HG03378 (cell line): ENCODE measurements around the gene DNAAF5.
"Not testable (repeated sequence)": the region's sequence is repeated elsewhere in the genome, so short reads cannot be mapped to it uniquely, and the experiment has no call there.

Source experiments
- ATAC-seq: cut with Tn5 transposase; IDR thresholded peaks from one replicate; pipeline ENCODE4 v1.9.1; 2021; ENCODE audit warnings: mild to moderate bottlenecking, moderate library complexity; ENCODE audit not compliant: unreplicated experiment

Gene DNAAF5

DNA sequence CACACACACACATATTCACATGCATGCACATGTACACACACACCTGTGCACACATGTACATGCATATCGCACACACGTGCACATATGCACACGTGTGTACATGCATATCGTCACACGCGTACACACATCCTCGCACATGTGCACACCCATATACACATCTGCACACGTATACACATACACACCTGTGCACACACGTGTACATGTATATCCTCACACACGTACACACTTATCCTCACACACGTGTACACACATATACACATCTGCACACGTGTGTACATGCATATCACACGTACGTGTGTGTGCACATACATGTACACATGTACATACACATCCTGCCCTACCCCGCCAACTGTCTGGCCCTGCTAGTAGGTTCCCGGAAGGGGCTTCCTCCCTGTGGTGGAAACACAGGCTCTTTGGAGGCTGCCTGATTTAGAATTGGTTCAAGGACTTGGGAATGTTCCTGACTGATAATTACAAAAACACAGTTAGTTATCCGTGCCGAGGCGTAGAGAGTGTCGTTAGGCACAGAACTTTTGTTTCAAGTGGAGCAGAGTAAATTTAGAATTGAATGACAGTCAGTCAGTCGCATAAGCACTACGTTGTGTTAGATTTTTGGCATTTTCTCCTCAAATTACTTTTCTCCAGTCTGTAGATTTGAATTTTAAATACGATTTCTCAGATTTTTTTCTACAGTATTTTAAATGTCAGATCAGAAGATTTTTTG, 19.1 kb downstream of the DNAAF5 start:
- ATAC-seq, result no peak

DNA sequence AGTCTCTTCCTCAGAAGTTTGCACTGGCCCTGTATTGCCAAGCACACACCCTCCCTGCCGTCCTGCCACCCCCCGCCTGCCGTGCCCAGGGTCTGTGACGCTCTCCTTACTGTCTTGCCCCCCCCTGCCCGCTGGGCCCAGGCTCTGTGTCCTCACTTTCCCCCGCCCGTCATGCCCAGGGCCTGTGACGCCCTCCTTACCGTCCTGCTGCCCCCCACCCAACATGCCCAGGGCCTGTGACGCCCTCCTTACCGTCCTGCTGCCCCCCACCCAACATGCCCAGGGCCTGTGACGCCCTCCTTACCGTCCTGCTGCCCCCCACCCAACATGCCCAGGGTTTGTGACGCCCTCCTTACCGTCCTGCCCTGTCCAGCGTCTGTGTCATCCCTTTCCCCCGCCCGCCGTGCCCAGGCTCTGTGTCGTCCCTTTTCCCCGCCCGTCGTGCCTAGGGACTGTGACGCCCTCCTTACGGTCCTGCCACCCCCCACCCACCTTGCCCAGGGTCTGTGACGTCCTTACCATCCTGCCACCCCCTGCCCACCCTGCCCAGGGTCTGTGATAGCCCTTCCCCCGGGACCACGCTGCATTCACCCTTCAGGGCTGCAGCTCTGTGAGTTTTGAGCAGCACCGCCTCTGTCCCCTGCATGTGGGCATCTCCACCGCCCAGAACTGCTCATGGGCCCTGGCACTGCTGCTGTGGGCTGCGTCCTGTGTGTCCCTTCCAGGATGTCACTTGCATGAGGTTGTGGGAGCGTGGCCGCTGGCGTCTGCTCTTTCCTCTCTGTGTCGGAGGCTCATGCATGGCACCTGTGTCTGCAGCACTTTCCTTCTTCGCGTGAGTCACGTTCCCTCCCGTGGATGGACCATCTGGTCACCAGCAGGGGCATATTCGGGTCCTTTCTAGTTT, 19.9 kb downstream of the DNAAF5 start:
- no peak for ATAC-seq

DNA sequence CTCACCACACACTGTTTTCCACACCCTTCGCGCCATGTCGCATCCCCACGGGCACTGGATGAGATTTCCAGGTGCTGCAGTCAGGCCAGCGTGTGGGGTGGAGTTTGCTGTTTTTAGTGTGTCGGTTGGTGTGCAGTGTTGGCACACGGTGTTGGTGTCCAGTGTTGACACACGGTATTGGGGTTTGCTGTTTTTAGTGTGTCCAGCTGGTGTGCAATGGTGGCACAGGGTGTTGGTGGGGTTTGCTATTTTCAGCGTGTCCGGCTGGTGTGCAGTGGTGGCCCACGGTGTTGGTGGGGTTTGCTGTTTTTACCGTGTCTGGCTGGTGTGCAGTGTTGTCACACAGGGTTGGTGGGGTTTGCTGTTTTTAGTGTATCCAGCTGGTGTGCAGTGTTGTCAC, 20.7 kb downstream of the DNAAF5 start:
- ATAC-seq, result no peak

DNA sequence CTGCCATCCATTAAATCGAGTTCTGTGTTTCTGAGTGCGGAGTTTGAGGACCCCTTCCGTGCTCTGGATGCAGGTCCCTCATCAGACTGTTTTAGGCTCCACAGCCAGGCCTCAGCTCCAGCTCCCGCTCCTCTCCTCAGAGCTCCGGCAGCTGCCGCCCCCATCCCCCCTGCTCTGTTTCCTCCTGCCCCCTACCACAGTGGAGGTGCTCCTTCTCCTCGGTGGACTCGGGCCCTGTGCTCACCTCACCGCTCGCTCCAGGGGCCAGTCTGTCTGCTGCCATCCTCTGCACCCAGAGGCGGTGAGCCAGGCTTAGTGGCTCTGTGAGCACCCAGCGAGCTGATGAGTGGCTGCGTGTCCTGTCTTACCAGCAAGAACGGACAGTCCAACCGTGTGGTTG, 21.9 kb downstream of the DNAAF5 start:
- ATAC-seq, result no peak

DNA sequence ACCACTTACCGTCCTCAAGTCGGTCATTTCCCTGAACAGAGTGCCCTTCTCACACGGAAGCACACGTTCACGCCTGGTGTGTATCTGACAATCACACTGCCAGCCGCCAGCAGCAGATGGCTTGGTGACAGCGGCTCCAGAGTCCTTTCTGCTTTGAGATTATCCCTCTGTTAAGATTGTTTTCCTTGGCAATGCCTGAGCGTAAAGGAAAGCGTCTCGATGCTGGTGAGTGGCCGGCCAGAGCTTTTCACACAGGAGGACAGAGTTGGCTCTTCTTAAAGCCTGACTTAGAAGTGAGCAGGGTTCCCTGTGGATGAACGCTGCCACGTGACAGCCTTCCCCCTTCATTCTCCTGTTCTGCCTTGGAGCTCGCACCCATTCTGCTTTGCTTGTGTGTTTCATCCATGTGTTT, 22.6 kb downstream of the DNAAF5 start:
- ATAC-seq, result no peak

DNA sequence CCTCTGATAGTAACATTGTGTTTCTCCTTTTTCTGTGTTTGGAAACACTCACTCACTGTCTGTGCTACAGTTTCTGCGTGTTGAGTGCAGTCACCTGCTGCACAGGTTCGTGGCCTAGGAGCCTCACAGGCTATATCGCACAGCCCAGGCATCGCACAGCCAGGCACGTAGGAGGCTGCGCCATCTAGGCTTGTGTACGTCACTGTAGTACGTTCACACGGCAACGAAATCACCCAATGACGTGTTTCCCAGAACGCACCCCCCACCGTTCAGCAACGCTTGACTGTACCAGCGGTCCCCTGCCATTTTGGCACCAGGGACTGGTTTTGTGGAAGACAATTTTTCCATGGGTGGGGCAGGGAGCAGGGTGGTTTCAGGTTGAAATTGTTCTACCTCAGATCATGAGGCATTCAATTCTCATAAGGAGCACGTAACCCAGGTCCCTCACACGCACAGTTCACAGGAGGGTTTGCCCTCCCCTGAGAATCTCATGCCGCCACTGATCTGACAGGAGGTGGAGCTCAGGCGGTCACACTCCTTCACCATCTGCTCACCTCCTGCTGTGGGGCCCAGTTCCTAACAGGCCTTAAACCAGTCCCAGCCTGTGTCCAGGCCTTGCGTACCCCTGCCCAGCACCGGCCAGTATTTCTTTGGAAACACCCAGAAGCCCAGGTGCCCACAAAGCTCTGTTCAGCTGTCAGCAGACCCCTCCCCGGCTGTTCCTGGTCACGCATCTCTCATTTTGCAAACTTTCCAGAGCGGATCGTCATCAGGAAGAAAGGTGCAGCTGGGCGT, 23.8 kb downstream of the DNAAF5 start:
- no peak for ATAC-seq

DNA sequence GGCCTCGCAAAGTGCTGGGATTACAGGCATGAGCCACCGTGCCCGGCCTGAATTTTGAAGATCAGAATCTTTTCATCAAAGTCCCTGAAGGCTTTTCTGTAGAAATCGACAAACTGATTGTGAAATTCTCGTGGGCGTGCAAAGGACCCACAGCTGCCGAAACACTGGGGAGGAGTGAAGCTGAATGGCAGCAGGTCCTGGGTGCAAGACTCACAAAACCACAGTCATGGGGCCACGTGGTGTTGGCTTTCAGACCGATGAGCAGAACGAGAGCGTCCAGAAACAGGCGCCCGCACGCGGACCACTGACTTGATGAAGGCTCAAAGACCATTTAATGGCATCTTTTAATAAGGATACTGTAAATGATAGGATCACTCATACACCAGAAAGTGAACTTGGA, 25.3 kb downstream of the DNAAF5 start:
- ATAC-seq, result no peak

DNA sequence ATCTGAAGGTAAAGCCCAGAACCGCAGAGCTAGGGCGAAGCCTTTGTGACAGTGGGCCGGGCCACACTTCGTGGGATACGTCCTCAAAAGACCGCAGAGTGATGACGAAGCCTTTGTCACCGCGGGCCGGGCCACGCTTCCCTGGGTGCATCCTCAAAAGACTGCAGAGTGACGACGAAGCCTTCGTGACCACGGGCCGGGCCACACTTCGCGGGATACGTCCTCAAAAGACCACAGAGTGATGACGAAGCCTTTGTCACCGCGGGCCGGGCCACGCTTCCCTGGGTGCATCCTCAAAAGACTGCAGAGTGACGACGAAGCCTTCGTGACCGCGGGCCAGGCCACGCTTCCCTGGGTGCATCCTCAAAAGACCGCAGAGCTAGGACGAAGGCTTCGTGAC, 25.8 kb downstream of the DNAAF5 start:
- ATAC-seq, result not testable (repeated sequence)

DNA sequence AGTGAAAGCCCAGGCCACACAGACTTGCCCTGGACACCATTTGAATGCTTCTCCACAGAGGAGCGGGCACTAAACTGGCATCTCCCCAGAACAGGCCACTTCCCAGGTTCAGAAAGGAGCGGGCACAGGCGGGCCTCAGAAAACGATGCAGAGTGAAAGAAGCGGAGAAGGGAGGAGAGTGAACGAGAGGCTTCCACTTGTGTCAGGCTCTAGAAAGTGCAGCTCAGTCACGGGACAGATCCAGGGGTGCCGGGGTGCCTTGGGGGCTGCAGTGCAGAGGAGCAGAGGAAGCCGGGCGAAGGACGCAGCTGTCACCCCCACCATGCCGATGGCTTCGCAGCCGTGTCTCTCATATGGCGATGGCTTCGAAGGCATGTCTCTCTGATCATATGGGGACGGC, 26.7 kb downstream of the DNAAF5 start:
- ATAC-seq, result no peak

DNA sequence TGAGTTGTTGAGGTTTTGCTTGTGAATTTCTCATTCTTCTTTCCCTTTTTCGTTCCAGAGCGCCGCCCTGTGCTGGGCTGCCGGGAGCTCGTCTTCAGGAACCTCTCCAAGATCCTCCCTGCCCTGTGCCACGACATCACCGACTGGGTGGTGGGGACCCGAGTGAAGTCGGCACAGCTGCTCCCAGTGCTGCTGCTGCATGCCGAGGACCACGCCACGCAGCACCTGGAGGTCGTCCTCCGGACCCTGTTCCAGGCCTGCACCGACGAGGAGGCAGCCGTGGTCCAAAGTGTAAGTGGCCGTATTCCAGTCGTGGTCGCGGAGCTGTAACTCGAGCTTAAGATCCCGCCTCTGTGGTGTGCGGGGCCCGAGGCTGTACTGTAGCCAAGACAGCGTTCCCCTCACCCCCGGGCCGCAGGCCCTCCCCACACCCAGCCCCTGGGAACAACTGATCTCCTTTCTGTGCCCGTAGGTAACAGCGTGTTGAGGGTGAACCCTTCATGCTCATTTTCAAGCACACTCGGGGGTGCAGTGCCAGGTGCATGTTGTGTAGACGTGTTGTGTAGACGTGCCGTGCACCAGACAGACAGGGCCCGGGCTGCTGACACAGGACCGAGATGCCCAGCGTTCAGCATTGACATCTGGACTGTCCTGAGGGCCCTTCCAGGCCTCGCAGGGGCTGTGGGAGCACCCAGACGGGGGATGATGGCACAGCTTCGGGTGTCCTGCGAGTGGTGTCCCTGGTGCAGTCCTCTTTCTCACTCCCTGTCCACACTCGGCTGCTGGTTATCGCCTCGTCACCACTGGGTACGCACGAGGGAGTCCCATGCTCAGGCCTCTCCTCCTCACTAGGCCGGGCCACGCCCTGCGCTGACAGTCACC, 28.3 kb downstream of the DNAAF5 start:
- no peak for ATAC-seq

DNA sequence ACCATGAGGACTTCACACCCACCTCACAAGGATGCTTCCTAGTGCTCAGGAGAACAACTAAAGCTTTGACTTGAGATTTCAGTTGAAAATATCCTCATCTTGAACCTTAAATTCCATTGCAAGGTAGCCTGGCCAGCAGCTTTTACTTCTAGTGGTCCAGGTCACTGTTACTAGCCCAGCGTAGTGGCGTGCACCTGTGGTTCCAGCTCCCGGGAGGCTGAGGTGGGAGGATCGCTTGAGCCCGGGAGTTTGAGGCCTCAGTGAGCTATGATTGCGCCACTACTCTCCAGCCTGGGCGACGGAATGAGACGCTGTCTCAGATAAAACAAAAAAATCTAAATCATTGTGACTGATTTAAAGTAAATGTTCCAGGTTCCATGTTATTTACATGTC, 28.9 kb downstream of the DNAAF5 start:
- ATAC-seq, result no peak

DNA sequence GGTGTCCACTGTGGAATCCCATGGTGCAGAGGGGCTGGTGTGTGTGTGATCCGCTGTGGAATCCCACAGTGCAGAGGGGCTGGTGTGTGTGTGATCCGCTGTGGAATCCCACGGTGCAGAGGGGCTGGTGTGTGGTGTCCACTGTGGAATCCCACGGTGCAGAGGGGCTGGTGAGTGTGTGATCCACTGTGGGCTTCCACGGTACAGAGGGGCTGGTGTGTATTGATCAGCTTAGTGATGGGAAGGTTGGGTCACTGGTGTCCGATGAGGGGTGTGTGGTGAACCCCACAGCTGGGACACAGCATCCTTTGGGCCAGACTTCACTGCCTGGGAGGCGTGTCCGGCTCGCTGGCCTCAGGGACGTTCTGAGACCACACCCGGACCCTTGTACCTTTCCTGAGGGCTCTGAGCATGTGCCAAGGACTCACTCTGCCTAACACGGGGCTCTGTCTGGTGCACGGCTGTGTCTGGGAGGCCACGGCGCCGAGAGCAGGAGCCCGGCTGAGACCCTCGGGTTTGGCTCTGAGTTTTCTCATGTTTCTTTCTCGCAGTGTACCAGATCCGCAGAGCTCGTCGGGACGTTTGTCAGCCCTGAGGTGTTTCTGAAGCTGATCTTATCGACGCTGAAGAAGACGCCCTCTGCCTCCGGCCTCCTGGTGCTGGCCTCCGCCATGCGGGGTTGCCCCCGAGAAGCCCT, 29.9 kb downstream of the DNAAF5 start:
- ATAC-seq, result no peak

DNA sequence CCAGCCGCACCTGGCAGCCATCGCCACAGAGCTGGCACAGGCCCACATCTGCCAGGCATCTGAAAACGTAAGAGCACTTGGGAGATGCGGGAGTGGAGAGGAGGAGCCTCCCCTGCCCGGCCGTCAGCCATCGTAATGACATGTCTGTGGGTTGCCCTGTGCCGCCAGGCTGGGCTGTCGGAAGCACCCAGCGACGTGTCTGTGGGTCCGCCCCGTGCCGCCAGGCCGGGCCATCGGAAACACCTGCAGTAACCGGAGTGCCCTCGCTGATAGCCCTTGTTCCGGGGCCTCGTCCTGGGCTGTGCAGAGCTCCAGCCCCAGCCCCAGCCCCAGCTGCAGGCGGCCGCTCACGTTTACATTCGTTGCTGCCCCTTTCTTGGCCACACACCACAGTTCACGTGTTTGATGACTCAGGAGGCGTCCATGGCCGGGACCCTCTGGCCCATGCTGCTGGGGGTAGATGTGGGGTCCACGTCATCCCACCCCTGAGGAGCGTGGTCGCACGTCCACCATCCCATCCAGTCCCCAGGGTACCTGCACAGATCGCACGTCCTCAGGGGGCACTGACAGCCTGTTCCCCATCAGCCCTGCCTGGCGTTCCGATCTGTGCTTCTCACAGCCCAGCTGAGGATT, 30.5 kb downstream of the DNAAF5 start:
- no peak for ATAC-seq

DNA sequence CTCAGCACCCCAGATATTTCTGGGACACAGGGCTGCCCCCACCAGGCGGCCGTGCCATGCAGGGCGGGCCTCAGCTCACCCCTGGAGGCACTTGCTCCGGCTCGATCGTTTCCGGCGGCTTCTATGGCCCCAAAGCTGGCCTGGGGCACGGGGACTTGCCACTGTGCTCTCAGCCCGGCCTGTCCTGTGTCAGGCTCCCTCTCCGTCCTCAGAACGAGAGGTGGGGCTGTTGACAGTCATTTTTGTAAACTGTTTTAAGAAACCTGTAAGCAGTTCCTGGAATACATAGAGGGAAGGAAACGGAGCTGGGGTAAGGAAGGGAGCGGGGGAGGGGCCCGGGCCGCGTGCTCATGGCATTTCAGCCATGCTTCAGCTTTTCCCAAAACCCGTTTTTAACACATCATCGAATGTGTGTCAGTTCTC, 31.3 kb downstream of the DNAAF5 start:
- ATAC-seq, result no peak

DNA sequence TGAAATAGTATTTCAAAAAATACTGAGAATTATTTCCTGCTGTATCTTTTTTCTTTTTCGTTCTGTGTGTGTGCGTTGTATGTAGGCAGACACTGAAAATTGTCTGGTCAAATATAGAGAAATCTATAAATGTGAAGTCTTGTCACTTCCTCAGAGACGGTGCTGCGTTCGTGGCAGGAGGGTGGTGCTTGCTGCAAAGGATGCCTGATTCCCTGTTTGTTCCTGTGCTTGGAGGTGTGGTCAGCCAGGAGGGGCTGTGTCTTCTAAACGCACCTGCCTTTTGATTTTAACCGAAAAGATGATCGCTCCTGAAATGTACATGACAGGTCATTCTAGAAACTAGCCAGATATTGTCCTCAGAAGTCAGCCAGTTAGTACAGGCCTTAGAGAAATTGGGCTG, 33.1 kb downstream of the DNAAF5 start:
- no peak for ATAC-seq

DNA sequence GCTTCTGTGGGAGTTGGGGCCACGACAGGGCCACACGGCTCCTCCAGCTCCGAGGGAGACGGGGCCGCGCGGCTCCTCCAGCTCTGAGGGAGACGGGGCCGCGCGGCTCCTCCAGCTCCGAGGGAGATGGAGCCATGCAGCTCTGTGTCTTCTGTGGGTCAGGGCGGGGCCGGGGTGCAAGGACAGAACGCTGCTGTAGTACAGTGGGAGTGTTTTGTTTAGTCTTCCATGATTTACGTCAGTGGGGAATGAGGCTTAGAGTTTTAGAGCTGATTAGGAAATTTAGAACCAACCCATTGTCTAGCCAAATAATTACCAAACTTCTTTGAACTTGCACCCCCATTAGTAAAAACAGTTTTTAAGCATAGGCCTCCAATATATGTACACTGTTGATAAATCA, 33.5 kb downstream of the DNAAF5 start:
- ATAC-seq, result no peak

DNA sequence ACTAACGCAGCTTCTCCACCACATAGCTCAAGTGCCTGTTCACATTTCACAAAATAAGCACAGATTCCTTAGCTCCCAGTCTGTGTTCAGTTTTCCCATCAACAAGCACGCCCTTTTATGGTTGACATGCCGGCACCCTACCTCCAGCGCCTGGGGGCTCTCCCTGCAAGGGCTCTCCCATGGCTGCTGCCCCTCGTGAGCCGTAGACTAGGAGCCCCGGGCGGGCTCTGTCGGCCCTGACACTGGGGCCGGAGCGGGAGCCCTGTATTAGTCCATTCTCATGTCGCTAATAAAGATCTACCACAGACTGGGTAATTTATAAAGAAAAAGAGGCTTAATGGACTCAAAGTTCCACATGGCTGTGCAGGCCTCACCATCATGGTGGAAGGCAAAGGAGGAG, 34.6 kb downstream of the DNAAF5 start:
- no peak for ATAC-seq

DNA sequence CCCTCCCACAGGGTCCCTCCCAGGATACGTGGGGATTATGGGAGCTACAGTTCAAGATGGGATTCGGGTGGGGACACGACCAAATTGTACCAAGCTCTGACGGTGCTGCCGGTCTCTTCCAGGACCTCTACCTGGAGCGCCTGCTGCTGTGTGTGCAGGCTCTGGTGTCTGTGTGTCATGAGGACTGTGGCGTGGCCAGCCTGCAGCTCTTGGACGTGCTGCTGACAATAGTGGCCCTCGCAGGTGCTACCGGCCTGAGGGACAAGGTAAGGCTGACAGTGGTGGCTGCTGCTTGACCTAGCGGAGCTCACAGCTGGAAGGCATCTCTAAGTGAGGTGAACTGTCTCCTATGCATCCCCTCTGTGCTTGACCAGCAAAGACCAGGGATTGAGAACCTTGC, 35.1 kb downstream of the DNAAF5 start:
- ATAC-seq, result no peak

DNA sequence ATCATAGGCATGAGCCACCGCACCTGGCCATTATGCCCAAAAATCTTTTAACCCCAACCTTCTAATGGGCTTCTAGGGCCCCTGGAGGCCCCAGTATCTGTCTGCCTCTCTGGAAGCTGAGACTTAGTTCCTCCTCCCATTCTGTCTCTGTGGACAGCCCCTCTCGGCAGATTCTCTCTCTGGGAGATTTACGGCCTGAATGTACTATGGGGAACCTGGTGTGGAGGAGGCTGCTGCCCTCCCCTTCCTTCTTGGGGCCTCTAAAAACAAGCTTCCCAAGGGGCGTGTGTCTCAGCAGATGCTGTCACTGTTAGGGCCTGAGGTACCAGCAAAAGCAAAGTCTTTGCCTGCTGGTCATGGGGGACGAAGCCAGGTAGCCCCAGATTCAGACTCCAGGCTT, 36.4 kb downstream of the DNAAF5 start:
- ATAC-seq, result no peak
